ENCODE data around the gene DGKA.
"Not testable (repeated sequence)": the region's sequence is repeated elsewhere in the genome, so short reads cannot be mapped to it uniquely, and the experiment has no call there.

DGKA gene

GRCh38 chr12:55996715-55997534 is 66.0 kb downstream of the DGKA start, which contains the start of gene SUOX:
Gene SUOX, plus strand, starts transcription at chr12:55997276. Its CDS starts 4,946 bp downstream, at chr12:56002222.
- peak in 1 of 2 donors; percentile 28 for DNase-seq (ENCODE audit: low read depth in 2 of 2)

GRCh38 chr12:55997535-55997859 is 66.5 kb downstream of the DGKA start:
- DNase-seq (ENCODE audit: low read depth in 2 of 2): no peak

GRCh38 chr12:55999522-55999921 is 68.6 kb downstream of the DGKA start:
- DNase-seq (ENCODE audit: low read depth in 2 of 2): not testable (repeated sequence)

- not testable (repeated sequence) for DNase-seq (ENCODE audit: low read depth in 2 of 2)
Measured at GRCh38 chr12:55999999-56000540, 69.1 kb downstream of the DGKA start.

GRCh38 chr12:56001487-56002100 is 70.6 kb downstream of the DGKA start:
- DNase-seq (ENCODE audit: low read depth in 2 of 2): no peak

GRCh38 chr12:56003376-56003775 is 72.4 kb downstream of the DGKA start:
- not testable (repeated sequence) for DNase-seq (ENCODE audit: low read depth in 2 of 2)

All from stimulated activated CD4-positive, alpha-beta T cell treated with anti-CD3 and anti-CD28 coated beads, Interleukin-4, amount 100 ng/mL, for 48 hours (primary cell).